Activated T-helper 17 cell treated with anti-CD3 and anti-CD28 coated beads, Interleukin-2, amount 50 U/mL, for 72 hours (primary cell): ENCODE results near the gene HERC4. TPM values are rescaled to one million over a fixed set of nuclear protein-coding genes. Genes with fewer than 3 reads are reported as not detected.
"Not testable (repeated sequence)": the region's sequence is repeated elsewhere in the genome, so short reads cannot be mapped to it uniquely, and the experiment has no call there.

Source experiments
- ATAC-seq: fragments of 150-1000 bp; cut with Tn5 transposase; replicated peaks from 2 replicates; pipeline ENCODE4 v1.10.0; 2021; ENCODE audit warnings: mild to moderate bottlenecking, moderate library complexity
- H3K27ac Mint-ChIP-seq: one replicate; pipeline ENCODE4 v1.8.0; 2022; ENCODE audit warnings: mixed read lengths
- H3K27me3 Mint-ChIP-seq: one replicate; pipeline ENCODE4 v1.8.0; 2022; ENCODE audit warnings: mixed read lengths
- H3K36me3 Mint-ChIP-seq: one replicate; pipeline ENCODE4 v1.8.0; 2022; ENCODE audit warnings: low read depth, mild to moderate bottlenecking, mixed read lengths
- H3K4me1 Mint-ChIP-seq: one replicate; pipeline ENCODE4 v1.8.0; 2022; ENCODE audit warnings: mixed read lengths
- H3K4me3 Mint-ChIP-seq: one replicate; pipeline ENCODE4 v1.8.0; 2022; ENCODE audit warnings: mild to moderate bottlenecking, mixed read lengths
- H3K9me3 Mint-ChIP-seq: one replicate; pipeline ENCODE4 v1.8.0; 2022; ENCODE audit warnings: mixed read lengths
- total RNA-seq, 2 donors: library from RNA; stranded (reverse); gene quantifications; one replicate each; pipeline ENCODE4 v1.2.3, GENCODE V29; 2022

Gene HERC4
- total RNA-seq, 2 donors from 2014 or later = 72.2 to 102 TPM

GRCh38 chr10:68047122-68047521 lies 28.0 kb downstream of the HERC4 start:
- Mint-ChIP-seq H3K4me3 (no peak overlapping the region), H3K27ac (peak overlapping the region; percentile 75), H3K9me3 (no peaks in the 10 kb centered on the region), H3K36me3 (peaks cover 50% of the 10 kb centered on the region), H3K4me1 (peaks cover 20% of the 10 kb centered on the region), H3K27me3 (no peaks in the 10 kb centered on the region)
- no peak for ATAC-seq

GRCh38 chr10:68046642-68047041 lies 28.4 kb downstream of the HERC4 start:
- Mint-ChIP-seq H3K27ac (peak overlapping the region; percentile 75), H3K36me3 (peaks cover 49% of the 10 kb centered on the region), H3K27me3 (no peaks in the 10 kb centered on the region), H3K9me3 (no peaks in the 10 kb centered on the region), H3K4me1 (peaks cover 20% of the 10 kb centered on the region), H3K4me3 (no peak overlapping the region)
- no peak for ATAC-seq

- H3K4me3 Mint-ChIP-seq = no peak overlapping the region
- peak overlapping the region; percentile 66 for H3K27ac Mint-ChIP-seq
- H3K9me3 Mint-ChIP-seq = no peaks in the 10 kb centered on the region
- ATAC-seq = peak; percentile 88
- H3K27me3 Mint-ChIP-seq = no peaks in the 10 kb centered on the region
- peaks cover 67% of the 10 kb centered on the region for H3K36me3 Mint-ChIP-seq
- peaks cover 17% of the 10 kb centered on the region for H3K4me1 Mint-ChIP-seq
Observed at GRCh38 chr10:68043030-68043429, 32.1 kb downstream of the HERC4 start.

GRCh38 chr10:68032113-68032512 lies 43.0 kb downstream of the HERC4 start:
- Mint-ChIP-seq H3K27ac (no peak overlapping the region), H3K4me3 (no peak overlapping the region), H3K36me3 (peaks cover 87% of the 10 kb centered on the region), H3K9me3 (no peaks in the 10 kb centered on the region), H3K27me3 (no peaks in the 10 kb centered on the region), H3K4me1 (peaks cover 9% of the 10 kb centered on the region)
- no peak for ATAC-seq

GRCh38 chr10:68027429-68027828 lies 47.7 kb downstream of the HERC4 start:
- H3K36me3 Mint-ChIP-seq = peaks cover 84% of the 10 kb centered on the region
- no peaks in the 10 kb centered on the region for H3K27me3 Mint-ChIP-seq
- no peak for ATAC-seq
- H3K4me1 Mint-ChIP-seq = no peaks in the 10 kb centered on the region
- no peak overlapping the region for H3K27ac Mint-ChIP-seq
- no peaks in the 10 kb centered on the region for H3K9me3 Mint-ChIP-seq
- H3K4me3 Mint-ChIP-seq = no peak overlapping the region

GRCh38 chr10:68023292-68023691 lies 51.8 kb downstream of the HERC4 start:
- peaks cover 9% of the 10 kb centered on the region for H3K4me1 Mint-ChIP-seq
- peak; percentile 32 for ATAC-seq
- no peak overlapping the region for H3K27ac Mint-ChIP-seq
- H3K27me3 Mint-ChIP-seq = no peaks in the 10 kb centered on the region
- no peak overlapping the region for H3K4me3 Mint-ChIP-seq
- H3K9me3 Mint-ChIP-seq = peaks cover 7% of the 10 kb centered on the region
- peaks cover 91% of the 10 kb centered on the region for H3K36me3 Mint-ChIP-seq

GRCh38 chr10:68022324-68022723 lies 52.8 kb downstream of the HERC4 start:
- not testable (repeated sequence) for H3K27me3 Mint-ChIP-seq, H3K9me3 Mint-ChIP-seq, H3K27ac Mint-ChIP-seq, ATAC-seq, H3K4me3 Mint-ChIP-seq, H3K4me1 Mint-ChIP-seq
- peaks cover 91% of the 10 kb centered on the region for H3K36me3 Mint-ChIP-seq

- H3K27ac Mint-ChIP-seq = peak overlapping the region; percentile 76
- H3K36me3 Mint-ChIP-seq = peaks cover 70% of the 10 kb centered on the region
- peaks cover 15% of the 10 kb centered on the region for H3K4me1 Mint-ChIP-seq
- not testable (repeated sequence) for ATAC-seq, H3K9me3 Mint-ChIP-seq, H3K27me3 Mint-ChIP-seq, H3K4me3 Mint-ChIP-seq
Observed at GRCh38 chr10:68016519-68016918, 58.6 kb downstream of the HERC4 start.

GRCh38 chr10:68010426-68010940 lies 64.6 kb downstream of the HERC4 start:
- Mint-ChIP-seq H3K4me1 (peaks cover 4% of the 10 kb centered on the region), H3K27me3 (no peaks in the 10 kb centered on the region), H3K9me3 (no peaks in the 10 kb centered on the region), H3K4me3 (no peak overlapping the region), H3K36me3 (peaks cover 73% of the 10 kb centered on the region), H3K27ac (no peak overlapping the region)
- ATAC-seq = no peak

- Mint-ChIP-seq H3K4me1 (peaks cover 7% of the 10 kb centered on the region), H3K9me3 (no peaks in the 10 kb centered on the region), H3K27me3 (no peaks in the 10 kb centered on the region), H3K27ac (no peak overlapping the region), H3K4me3 (no peak overlapping the region), H3K36me3 (peaks cover 83% of the 10 kb centered on the region)
- no peak for ATAC-seq
Observed at GRCh38 chr10:68007356-68007755, 67.7 kb downstream of the HERC4 start.

- peaks cover 3% of the 10 kb centered on the region for H3K4me1 Mint-ChIP-seq
- peak; percentile 28 for ATAC-seq
- no peaks in the 10 kb centered on the region for H3K27me3 Mint-ChIP-seq
- peaks cover 80% of the 10 kb centered on the region for H3K36me3 Mint-ChIP-seq
- H3K4me3 Mint-ChIP-seq = no peak overlapping the region
- H3K27ac Mint-ChIP-seq = no peak overlapping the region
- H3K9me3 Mint-ChIP-seq = no peaks in the 10 kb centered on the region
Observed at GRCh38 chr10:68001539-68001938, 73.5 kb downstream of the HERC4 start.

- no peaks in the 10 kb centered on the region for H3K27me3 Mint-ChIP-seq
- no peaks in the 10 kb centered on the region for H3K9me3 Mint-ChIP-seq
- peaks cover 3% of the 10 kb centered on the region for H3K4me1 Mint-ChIP-seq
- H3K36me3 Mint-ChIP-seq = peaks cover 79% of the 10 kb centered on the region
- ATAC-seq = no peak
- no peak overlapping the region for H3K4me3 Mint-ChIP-seq
- no peak overlapping the region for H3K27ac Mint-ChIP-seq
Observed at GRCh38 chr10:68001000-68001399, 74.1 kb downstream of the HERC4 start.

- H3K4me3 Mint-ChIP-seq = no peak overlapping the region
- no peak for ATAC-seq
- H3K9me3 Mint-ChIP-seq = no peaks in the 10 kb centered on the region
- H3K27ac Mint-ChIP-seq = peak overlapping the region; percentile 31
- no peaks in the 10 kb centered on the region for H3K4me1 Mint-ChIP-seq
- H3K27me3 Mint-ChIP-seq = no peaks in the 10 kb centered on the region
- H3K36me3 Mint-ChIP-seq = peaks cover 88% of the 10 kb centered on the region
Observed at GRCh38 chr10:67990093-67990492, 85.0 kb downstream of the HERC4 start.

- no peak overlapping the region for H3K4me3 Mint-ChIP-seq
- no peaks in the 10 kb centered on the region for H3K9me3 Mint-ChIP-seq
- H3K36me3 Mint-ChIP-seq = peaks cover 91% of the 10 kb centered on the region
- H3K27ac Mint-ChIP-seq = peak overlapping the region; percentile 12
- no peaks in the 10 kb centered on the region for H3K4me1 Mint-ChIP-seq
- no peak for ATAC-seq
- no peaks in the 10 kb centered on the region for H3K27me3 Mint-ChIP-seq
Observed at GRCh38 chr10:67988606-67989005, 86.5 kb downstream of the HERC4 start.

- Mint-ChIP-seq H3K4me1 (peaks cover 16% of the 10 kb centered on the region), H3K36me3 (peaks cover 93% of the 10 kb centered on the region)
- H3K27me3 Mint-ChIP-seq, H3K27ac Mint-ChIP-seq, H3K4me3 Mint-ChIP-seq, ATAC-seq, H3K9me3 Mint-ChIP-seq: not testable (repeated sequence)
Observed at GRCh38 chr10:67982603-67983002, 92.5 kb downstream of the HERC4 start.

- ATAC-seq = peak; percentile 67
- Mint-ChIP-seq H3K27ac (peak overlapping the region; percentile 61), H3K4me3 (no peak overlapping the region), H3K36me3 (peaks cover 89% of the 10 kb centered on the region), H3K27me3 (no peaks in the 10 kb centered on the region), H3K4me1 (peaks cover 16% of the 10 kb centered on the region), H3K9me3 (no peaks in the 10 kb centered on the region)
Observed at GRCh38 chr10:67978749-67979148, 96.3 kb downstream of the HERC4 start.
